ENCODE results near the gene MSI2. TPM values are rescaled to one million over a fixed set of nuclear protein-coding genes. Genes with fewer than 3 reads are reported as not detected.

The MSI2 gene
- total and polyA plus RNA-seq, 2 donors (not counting 3 experiments of a cell fraction or from before 2014, with no cell fraction given): 20.9 to 59.3 TPM

- no peaks in the 10 kb centered on the region for H4K20me1 ChIP-seq (replicated peaks; ENCODE audit: control insufficient read depth, extremely low read depth, insufficient read depth, low read length)
- peak; percentile 3 for DNase-seq (ENCODE audit: low read depth, low spot score)
- no peaks in the 10 kb centered on the region for H3K79me2 ChIP-seq (ENCODE audit: control insufficient read depth, insufficient read depth, low read length)
- peak; percentile 4 for FAIRE-seq
- ChIA-PET CTCF (interaction anchor here (0.7 to 2.2 kb wide), 5 partner anchors 23 to 113 kb away, joined by 3 to 8 read pairs (median 4); no protein-coding TSS in a partner anchor), POLR2A (no interaction called here)
- no peak overlapping the region for H3K4me3 ChIP-seq (replicated peaks in 1 of 3; ENCODE audit: insufficient read depth in 1 of 3, low read depth in 1 of 3, low read length in 3 of 3)
- no peaks in the 10 kb centered on the region for H3K36me3 ChIP-seq (ENCODE audit: control insufficient read depth in 2 of 2, extremely low read depth in 1 of 2, insufficient read depth in 2 of 2, low read length in 2 of 2)
- H3K9ac ChIP-seq (replicated peaks; ENCODE audit: extremely low read depth, insufficient read depth, low read length): no peak overlapping the region
- no TSS peak for BruUV-seq (replicated peaks)
- H2AFZ ChIP-seq (ENCODE audit: low read depth, low read length): no peak overlapping the region
- intact Hi-C loops (cut with micrococcal nuclease) (loop anchor here (5.0 kb wide), 2 partner anchors 99 to 156 kb away; partner anchors contain the start of gene MSI2), dilution Hi-C loops (cut with MboI; ENCODE audit: extremely low pct_ligation_motif_present, low sequenced_read_pairs) (no loop called here)
- no peak overlapping the region for H3K27ac ChIP-seq (ENCODE audit: insufficient read depth, low read depth, low read length)
- no peaks in the 10 kb centered on the region for H3K9me1 ChIP-seq (replicated peaks; ENCODE audit: control insufficient read depth, extremely low read depth, insufficient read depth, low read length)
- peak overlapping the region; percentile 81 for H3K4me2 ChIP-seq (ENCODE audit: insufficient read depth, low read length)
- peaks cover 5% of the 10 kb centered on the region for H3K4me1 ChIP-seq (ENCODE audit: control insufficient read depth, extremely low read depth, insufficient read depth, low read length)
- TF ChIP-seq FOS (IDR thresholded peaks at IDR 0.05; ENCODE audit: borderline replicate concordance, insufficient read depth, low read length) (no peak), MYC (IDR thresholded peaks at IDR 0.05; ENCODE audit: low read depth, low read length) (no peak), GATA2 (IDR thresholded peaks at IDR 0.05; ENCODE audit: insufficient read depth, insufficient read length, low read depth, low read length) (no peak), POLR2A (IDR thresholded peaks at IDR 0.05; ENCODE audit: low read depth, low read length) (no peak), EZH2 (IDR thresholded peaks at IDR 0.05; ENCODE audit: borderline replicate concordance, low read depth, low read length, severe bottlenecking) (no peak)
- no peaks in the 10 kb centered on the region for H3K9me3 ChIP-seq (replicated peaks; ENCODE audit: control insufficient read depth, insufficient read depth, low read length)
- H3K27me3 ChIP-seq (ENCODE audit: control insufficient read depth in 2 of 2, insufficient read depth in 2 of 2, low read length in 2 of 2): no peaks in the 10 kb centered on the region
These were observed 99.9 kb downstream of the MSI2 start for GRCh38 chr17:57356153-57356718.

GRCh38 chr17:57356719-57357391, 100.5 kb downstream of the MSI2 start:
- Histone ChIP-seq H3K27me3 (ENCODE audit: control insufficient read depth in 2 of 2, insufficient read depth in 2 of 2, low read length in 2 of 2) (no peaks in the 10 kb centered on the region), H3K27ac (ENCODE audit: insufficient read depth, low read depth, low read length) (no peak overlapping the region), H2AFZ (ENCODE audit: low read depth, low read length) (peak overlapping the region; percentile 68), H3K9ac (replicated peaks; ENCODE audit: extremely low read depth, insufficient read depth, low read length) (peak overlapping the region; percentile 55), H3K79me2 (ENCODE audit: control insufficient read depth, insufficient read depth, low read length) (no peaks in the 10 kb centered on the region), H4K20me1 (replicated peaks; ENCODE audit: control insufficient read depth, extremely low read depth, insufficient read depth, low read length) (no peaks in the 10 kb centered on the region), H3K4me2 (ENCODE audit: insufficient read depth, low read length) (peak overlapping the region; percentile 81), H3K9me1 (replicated peaks; ENCODE audit: control insufficient read depth, extremely low read depth, insufficient read depth, low read length) (no peaks in the 10 kb centered on the region), H3K36me3 (ENCODE audit: control insufficient read depth in 2 of 2, extremely low read depth in 1 of 2, insufficient read depth in 2 of 2, low read length in 2 of 2) (no peaks in the 10 kb centered on the region), H3K4me3 (replicated peaks in 1 of 3; ENCODE audit: insufficient read depth in 1 of 3, low read depth in 1 of 3, low read length in 3 of 3) (peak overlapping the region; percentile 6 to 35 (median 12)), H3K4me1 (ENCODE audit: control insufficient read depth, extremely low read depth, insufficient read depth, low read length) (peaks cover 5% of the 10 kb centered on the region), H3K9me3 (replicated peaks; ENCODE audit: control insufficient read depth, insufficient read depth, low read length) (no peaks in the 10 kb centered on the region)
- TF ChIP-seq POLR2AphosphoS5 (IDR thresholded peaks at IDR 0.05; ENCODE audit: insufficient read depth, low read depth, low read length): no peak
- TF ChIP-seq EZH2 (IDR thresholded peaks at IDR 0.05; ENCODE audit: borderline replicate concordance, low read depth, low read length, severe bottlenecking): no peak
- TF ChIP-seq CTCF (IDR thresholded peaks at IDR 0.05; ENCODE audit: extremely low read depth in 1 of 2, insufficient read depth in 1 of 2, low read depth in 1 of 2, low read length in 2 of 2): no peak
- no peak for TF ChIP-seq FOS (IDR thresholded peaks at IDR 0.05; ENCODE audit: borderline replicate concordance, insufficient read depth, low read length)
- no peak for TF ChIP-seq GATA2 (IDR thresholded peaks at IDR 0.05; ENCODE audit: insufficient read depth, insufficient read length, low read depth, low read length)
- TF ChIP-seq MAX (IDR thresholded peaks at IDR 0.05; ENCODE audit: insufficient read depth, insufficient read length): no peak
- TF ChIP-seq POLR2A (IDR thresholded peaks at IDR 0.05; ENCODE audit: low read depth, low read length): no peak
- TF ChIP-seq JUN (IDR thresholded peaks at IDR 0.05; ENCODE audit: borderline replicate concordance, insufficient read depth, insufficient read length, low read depth): no peak
- FAIRE-seq: peak; percentile 69
- CTCF ChIA-PET: interaction anchor here (0.6 to 1.6 kb wide), 12 partner anchors 10 to 391 kb away, joined by 3 to 8 read pairs (median 3); no protein-coding TSS in a partner anchor
- dilution Hi-C loops (cut with MboI; ENCODE audit: extremely low pct_ligation_motif_present, low sequenced_read_pairs) (no loop called here), intact Hi-C loops (cut with micrococcal nuclease) (loop anchor here (5.0 kb wide), 2 partner anchors 100 to 155 kb away; partner anchors contain the start of gene MSI2)
- POLR2A ChIA-PET: no interaction called here
- no TSS peak for BruUV-seq (replicated peaks)
- DNase-seq (ENCODE audit: low read depth, low spot score): peak; percentile 73

Measured in endothelial cell of umbilical vein (primary cell).